Tongue (tissue), 2 donors: ENCODE data around the gene RBMS3. TPM values are rescaled to one million over a fixed set of nuclear protein-coding genes. Genes with fewer than 3 reads are reported as not detected.

ENCODE experiments used
- DNase-seq: peaks from one replicate; pipeline ENCODE4 v3.0.0-alpha.2; 2015
- total RNA-seq: library from RNA; depleted of rRNA; stranded (reverse); fragments of >200 nt; gene quantifications from one replicate; pipeline ENCODE4 v1.2.3, GENCODE V29; 2014

Gene RBMS3
- total RNA-seq, 1 donor from 2014 or later: 81.1 TPM

GRCh38 chr3:29741231-29741630, 460.4 kb downstream of the RBMS3 start:
- no peak for DNase-seq

- peak; percentile 35 for DNase-seq
These were observed 464.5 kb downstream of the RBMS3 start for GRCh38 chr3:29745232-29745870.

- no peak for DNase-seq
These were observed 465.4 kb downstream of the RBMS3 start for GRCh38 chr3:29746163-29746760.

GRCh38 chr3:29747991-29748390, 467.1 kb downstream of the RBMS3 start:
- DNase-seq: no peak

GRCh38 chr3:29751647-29752314, 470.9 kb downstream of the RBMS3 start:
- no peak for DNase-seq

GRCh38 chr3:29754346-29754745, 473.5 kb downstream of the RBMS3 start:
- no peak for DNase-seq

- no peak for DNase-seq
These were observed 474.5 kb downstream of the RBMS3 start for GRCh38 chr3:29755416-29755815.

GRCh38 chr3:29757054-29757777, 476.3 kb downstream of the RBMS3 start:
- DNase-seq: peak; percentile 29

- no peak for DNase-seq
These were observed 477.2 kb downstream of the RBMS3 start for GRCh38 chr3:29758108-29758433.

GRCh38 chr3:29758434-29759322, 477.8 kb downstream of the RBMS3 start:
- DNase-seq: peak; percentile 65

GRCh38 chr3:29759411-29760225, 478.7 kb downstream of the RBMS3 start:
- DNase-seq: peak; percentile 90

GRCh38 chr3:29760226-29760685, 479.4 kb downstream of the RBMS3 start:
- no peak for DNase-seq

GRCh38 chr3:29761517-29761916, 480.6 kb downstream of the RBMS3 start:
- no peak for DNase-seq

- DNase-seq: no peak
These were observed 482.2 kb downstream of the RBMS3 start for GRCh38 chr3:29763115-29763514.

GRCh38 chr3:29764041-29764440, 483.2 kb downstream of the RBMS3 start:
- peak; percentile 45 for DNase-seq

GRCh38 chr3:29764603-29765254, 483.9 kb downstream of the RBMS3 start:
- peak; percentile 92 for DNase-seq

GRCh38 chr3:29771602-29772001, 490.7 kb downstream of the RBMS3 start:
- DNase-seq: no peak

GRCh38 chr3:29772436-29772835, 491.6 kb downstream of the RBMS3 start:
- DNase-seq: no peak

GRCh38 chr3:29773481-29773880, 492.6 kb downstream of the RBMS3 start:
- DNase-seq: no peak

- no peak for DNase-seq
These were observed 494.5 kb downstream of the RBMS3 start for GRCh38 chr3:29775340-29775739.

- DNase-seq: no peak
These were observed 497.0 kb downstream of the RBMS3 start for GRCh38 chr3:29777869-29778268.
